Measurements from ENCODE around the gene FBXO2.

Gene FBXO2

GRCh38 chr1:11651017-11651416 is 3.2 kb downstream of the FBXO2 start:
- no peak for DNase-seq

- peak; percentile 87 for DNase-seq
These were observed 3.8 kb downstream of the FBXO2 start for GRCh38 chr1:11650331-11650991.

GRCh38 chr1:11649624-11650330 is 4.5 kb downstream of the FBXO2 start:
- no peak for DNase-seq

GRCh38 chr1:11649237-11649623 is 5.0 kb downstream of the FBXO2 start:
- no peak for DNase-seq

- no peak for DNase-seq
These were observed 5.5 kb downstream of the FBXO2 start for GRCh38 chr1:11648732-11649158.

GRCh38 chr1:11648039-11648438 is 6.2 kb downstream of the FBXO2 start:
- DNase-seq, result no peak

- DNase-seq, result no peak
These were observed 6.9 kb downstream of the FBXO2 start for GRCh38 chr1:11647333-11647732.

- no peak for DNase-seq
These were observed 7.9 kb downstream of the FBXO2 start for GRCh38 chr1:11646317-11646716.

- DNase-seq, result peak; percentile 61
These were observed 8.5 kb downstream of the FBXO2 start for GRCh38 chr1:11645670-11646265.

- no peak for DNase-seq
These were observed 9.0 kb downstream of the FBXO2 start for GRCh38 chr1:11645270-11645669.

GRCh38 chr1:11643782-11644181 is 10.4 kb downstream of the FBXO2 start:
- no peak for DNase-seq

- DNase-seq, result peak; percentile 62
These were observed 11.7 kb downstream of the FBXO2 start for GRCh38 chr1:11642418-11643017.

- DNase-seq, result no peak
These were observed 12.4 kb downstream of the FBXO2 start for GRCh38 chr1:11641776-11642305.

GRCh38 chr1:11640944-11641343 is 13.3 kb downstream of the FBXO2 start:
- DNase-seq, result no peak

GRCh38 chr1:11640101-11640500 is 14.1 kb downstream of the FBXO2 start:
- no peak for DNase-seq

- DNase-seq, result no peak
These were observed 14.9 kb downstream of the FBXO2 start for GRCh38 chr1:11639372-11639771.

- no peak for DNase-seq
These were observed 16.1 kb downstream of the FBXO2 start for GRCh38 chr1:11638121-11638520.

- no peak for DNase-seq
These were observed 19.6 kb downstream of the FBXO2 start for GRCh38 chr1:11634365-11635192.

- no peak for DNase-seq
These were observed 24.8 kb downstream of the FBXO2 start for GRCh38 chr1:11629184-11630016.

GRCh38 chr1:11628767-11629166 is 25.5 kb downstream of the FBXO2 start:
- no peak for DNase-seq

- DNase-seq, result no peak
These were observed 27.7 kb downstream of the FBXO2 start for GRCh38 chr1:11626551-11626950.

GRCh38 chr1:11623702-11624101 is 30.5 kb downstream of the FBXO2 start:
- no peak for DNase-seq
